Glutamatergic neuron (in vitro differentiated cells): ENCODE results near the gene TRIM14. TPM values are rescaled to one million over a fixed set of nuclear protein-coding genes. Genes with fewer than 3 reads are reported as not detected.

Source experiments
- DNase-seq: peaks from one replicate; pipeline ENCODE4 v3.0.0; 2022
- H3K27ac Mint-ChIP-seq: one replicate; pipeline ENCODE4 v1.8.0; 2020; ENCODE audit warnings: mild to moderate bottlenecking, mixed read lengths, inconsistent platforms; ENCODE audit not compliant: unreplicated experiment
- H3K27me3 Mint-ChIP-seq: one replicate; pipeline ENCODE4 v1.8.0; 2020; ENCODE audit warnings: mild to moderate bottlenecking, moderate library complexity, mixed read lengths, inconsistent platforms; ENCODE audit not compliant: unreplicated experiment
- H3K36me3 Mint-ChIP-seq: one replicate; pipeline ENCODE4 v1.8.0; 2020; ENCODE audit warnings: mild to moderate bottlenecking, mixed read lengths, inconsistent platforms; ENCODE audit not compliant: unreplicated experiment
- H3K4me1 Mint-ChIP-seq: one replicate; pipeline ENCODE4 v1.8.0; 2020; ENCODE audit warnings: mild to moderate bottlenecking, low read depth, mixed read lengths, inconsistent platforms; ENCODE audit not compliant: unreplicated experiment
- H3K4me3 Mint-ChIP-seq: one replicate; pipeline ENCODE4 v1.8.0; 2020; ENCODE audit warnings: mild to moderate bottlenecking, mixed read lengths, inconsistent platforms; ENCODE audit not compliant: unreplicated experiment
- H3K9me3 Mint-ChIP-seq: one replicate; pipeline ENCODE4 v1.8.0; 2020; ENCODE audit warnings: mild to moderate bottlenecking, moderate library complexity, mixed read lengths, inconsistent platforms; ENCODE audit not compliant: unreplicated experiment
- total RNA-seq: library from RNA; stranded (reverse); fragmentation: NEBNext Ultra II Directional; extraction: Animal tissue kit (Norgen Biotek cat#: 25700); gene quantifications from one replicate; pipeline ENCODE4 v1.2.1, GENCODE V29; 2021; ENCODE audit not compliant: unreplicated experiment
- TF ChIP-seq, protein P1 (sequence below): fragments of 200-600 bp; sonication (generic); IDR thresholded peaks from one replicate; pipeline ENCODE4 v1.5.0; 2021; ENCODE audit not compliant: partially characterized antibody, unreplicated experiment

TRIM14 gene
- total RNA-seq, 1 donor from 2014 or later, result 0.71 TPM

DNA sequence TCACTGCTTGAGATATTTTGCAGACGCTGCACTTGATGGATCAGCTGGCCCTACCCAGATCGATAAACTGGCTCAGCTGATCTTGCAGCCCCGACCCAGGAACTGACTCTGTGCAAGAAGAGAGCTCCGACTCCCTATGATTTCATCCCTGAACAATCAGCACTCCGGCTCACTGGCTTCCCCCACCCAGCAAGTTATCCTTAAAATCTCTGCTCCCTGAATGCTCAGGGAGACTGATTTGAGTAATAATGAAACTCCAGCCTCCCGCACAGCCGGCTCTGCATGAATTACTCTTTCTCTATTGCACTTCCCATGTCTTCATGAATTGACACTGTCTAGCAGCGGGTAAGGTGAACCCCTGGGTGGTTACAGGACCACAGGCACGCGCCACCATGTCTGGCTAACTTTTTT, 79.4 kb downstream of the TRIM14 start:
- DNase-seq, result no peak
- H3K27ac Mint-ChIP-seq, result no peak overlapping the region
- H3K9me3 Mint-ChIP-seq, result no peaks in the 10 kb centered on the region
- TF ChIP-seq, protein P1, sequence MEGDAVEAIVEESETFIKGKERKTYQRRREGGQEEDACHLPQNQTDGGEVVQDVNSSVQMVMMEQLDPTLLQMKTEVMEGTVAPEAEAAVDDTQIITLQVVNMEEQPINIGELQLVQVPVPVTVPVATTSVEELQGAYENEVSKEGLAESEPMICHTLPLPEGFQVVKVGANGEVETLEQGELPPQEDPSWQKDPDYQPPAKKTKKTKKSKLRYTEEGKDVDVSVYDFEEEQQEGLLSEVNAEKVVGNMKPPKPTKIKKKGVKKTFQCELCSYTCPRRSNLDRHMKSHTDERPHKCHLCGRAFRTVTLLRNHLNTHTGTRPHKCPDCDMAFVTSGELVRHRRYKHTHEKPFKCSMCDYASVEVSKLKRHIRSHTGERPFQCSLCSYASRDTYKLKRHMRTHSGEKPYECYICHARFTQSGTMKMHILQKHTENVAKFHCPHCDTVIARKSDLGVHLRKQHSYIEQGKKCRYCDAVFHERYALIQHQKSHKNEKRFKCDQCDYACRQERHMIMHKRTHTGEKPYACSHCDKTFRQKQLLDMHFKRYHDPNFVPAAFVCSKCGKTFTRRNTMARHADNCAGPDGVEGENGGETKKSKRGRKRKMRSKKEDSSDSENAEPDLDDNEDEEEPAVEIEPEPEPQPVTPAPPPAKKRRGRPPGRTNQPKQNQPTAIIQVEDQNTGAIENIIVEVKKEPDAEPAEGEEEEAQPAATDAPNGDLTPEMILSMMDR, result no peak
- H3K27me3 Mint-ChIP-seq, result peaks cover 4% of the 10 kb centered on the region
- no peaks in the 10 kb centered on the region for H3K4me1 Mint-ChIP-seq
- no peaks in the 10 kb centered on the region for H3K36me3 Mint-ChIP-seq
- H3K4me3 Mint-ChIP-seq, result no peak overlapping the region

DNA sequence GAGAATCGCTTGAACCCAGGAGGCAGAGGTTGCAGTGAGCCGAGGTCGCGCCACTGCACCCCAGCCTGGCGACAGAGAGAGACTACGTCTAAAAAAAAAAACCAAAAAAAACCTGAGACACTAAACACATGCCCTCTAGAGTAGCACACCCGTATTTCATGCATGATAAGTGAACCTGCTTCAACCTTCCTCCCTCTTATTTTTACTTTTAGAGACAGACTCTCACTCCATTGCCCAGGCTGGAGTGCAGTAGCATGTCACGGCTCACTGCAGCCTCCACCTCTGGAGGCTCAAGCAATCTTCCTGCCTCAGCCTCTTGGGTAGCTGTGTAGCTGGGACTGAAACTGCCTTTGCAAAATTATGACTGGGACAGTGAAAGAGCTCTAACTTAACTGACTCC, 80.1 kb downstream of the TRIM14 start:
- H3K4me1 Mint-ChIP-seq, result no peaks in the 10 kb centered on the region
- no peak for DNase-seq
- H3K36me3 Mint-ChIP-seq, result no peaks in the 10 kb centered on the region
- TF ChIP-seq, protein P1, result no peak
- no peaks in the 10 kb centered on the region for H3K9me3 Mint-ChIP-seq
- no peak overlapping the region for H3K27ac Mint-ChIP-seq
- no peak overlapping the region for H3K4me3 Mint-ChIP-seq
- H3K27me3 Mint-ChIP-seq, result peaks cover 6% of the 10 kb centered on the region

DNA sequence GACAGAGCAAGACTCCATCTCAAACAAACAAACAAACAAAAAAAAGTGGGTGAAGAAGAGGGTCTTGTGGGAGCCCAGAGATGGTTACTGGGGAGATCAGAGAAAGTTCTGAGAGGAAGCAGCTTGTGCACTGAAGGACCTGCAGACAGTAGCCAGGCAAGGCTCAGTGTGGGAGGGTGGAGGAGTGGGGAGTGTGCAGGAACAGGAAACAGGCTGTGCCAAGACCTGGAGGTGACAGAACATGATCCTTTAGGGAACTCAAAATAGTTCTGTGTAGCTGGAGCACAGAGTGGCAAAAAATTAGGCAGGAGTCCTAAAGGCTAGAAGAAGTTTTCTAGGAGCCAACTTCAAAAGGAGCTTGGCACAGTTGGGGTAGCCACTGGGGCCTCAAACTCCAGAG, 81.7 kb downstream of the TRIM14 start:
- H3K4me1 Mint-ChIP-seq, result no peaks in the 10 kb centered on the region
- H3K9me3 Mint-ChIP-seq, result no peaks in the 10 kb centered on the region
- TF ChIP-seq, protein P1, result no peak
- no peaks in the 10 kb centered on the region for H3K36me3 Mint-ChIP-seq
- peaks cover 8% of the 10 kb centered on the region for H3K27me3 Mint-ChIP-seq
- no peak overlapping the region for H3K27ac Mint-ChIP-seq
- no peak overlapping the region for H3K4me3 Mint-ChIP-seq
- DNase-seq, result no peak

DNA sequence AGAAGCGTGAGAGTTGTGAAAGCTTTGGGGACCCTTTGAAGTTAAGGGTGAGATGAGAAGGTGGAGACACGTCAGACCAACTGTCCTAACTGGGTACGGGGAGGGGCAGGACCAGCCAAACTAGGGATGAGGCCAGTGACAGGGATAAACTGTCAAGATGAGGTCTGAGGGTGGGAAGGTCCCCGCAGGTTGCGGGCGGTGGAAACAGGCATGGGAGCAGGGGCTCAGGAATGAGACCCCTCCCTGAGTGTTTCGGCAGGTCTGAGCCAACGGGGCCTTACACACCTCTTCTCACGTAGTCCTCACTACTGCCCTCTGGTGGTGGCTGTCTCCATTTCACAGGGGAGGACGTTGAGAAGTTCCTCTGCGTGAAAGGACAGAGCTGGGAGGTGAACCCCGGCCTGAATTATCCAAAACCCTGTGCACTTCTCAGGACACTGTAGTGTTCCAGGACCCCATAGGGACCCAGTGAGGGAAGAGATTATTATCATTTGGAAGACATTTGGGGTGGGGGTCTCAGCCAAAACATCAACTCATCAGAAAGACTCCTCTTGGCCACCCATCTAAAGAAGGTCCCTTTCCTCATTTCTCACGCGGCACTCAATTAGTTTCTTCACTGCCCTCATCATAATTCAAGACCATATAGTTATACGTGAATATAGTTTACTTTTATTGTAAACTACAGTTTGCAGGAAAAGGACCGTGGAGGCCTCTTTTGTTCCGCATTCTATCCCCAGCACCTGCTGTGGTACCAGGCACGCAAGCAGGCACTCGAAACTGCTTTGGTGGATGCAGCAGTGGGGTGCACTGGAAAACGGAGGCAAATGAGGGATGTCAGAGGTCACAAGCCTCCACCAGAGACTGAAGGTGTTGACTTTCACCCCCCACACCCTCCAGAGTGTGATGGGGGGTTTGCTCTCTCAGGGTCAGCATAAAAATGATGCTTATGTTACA, 84.2 kb downstream of the TRIM14 start:
- no peaks in the 10 kb centered on the region for H3K36me3 Mint-ChIP-seq
- TF ChIP-seq, protein P1, result peak; percentile 90
- no peaks in the 10 kb centered on the region for H3K9me3 Mint-ChIP-seq
- H3K27me3 Mint-ChIP-seq, result peaks cover 5% of the 10 kb centered on the region
- DNase-seq, result peak; percentile 90
- no peaks in the 10 kb centered on the region for H3K4me1 Mint-ChIP-seq
- H3K4me3 Mint-ChIP-seq, result no peak overlapping the region
- no peak overlapping the region for H3K27ac Mint-ChIP-seq

DNA sequence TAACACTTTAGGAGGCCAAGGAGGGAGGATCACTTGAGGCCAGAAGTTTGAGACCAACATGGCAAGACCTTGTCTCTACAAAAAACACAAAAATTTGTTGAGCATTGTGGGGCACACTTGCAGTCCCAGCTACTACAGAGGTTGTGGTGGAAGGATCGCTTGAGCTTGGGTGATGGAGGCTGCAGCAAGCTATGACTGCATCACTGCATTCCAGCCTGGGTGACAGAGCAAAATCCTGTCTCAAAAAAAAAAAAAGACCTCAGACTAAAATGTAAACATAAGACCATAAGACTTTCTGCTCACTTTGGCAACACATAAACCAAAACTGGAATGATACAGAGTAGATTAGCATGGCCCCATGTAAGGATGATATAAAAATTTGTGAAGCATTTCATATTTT, 87.1 kb downstream of the TRIM14 start:
- Mint-ChIP-seq H3K4me1 (no peaks in the 10 kb centered on the region), H3K4me3 (no peak overlapping the region), H3K27ac (no peak overlapping the region), H3K27me3 (peaks cover 3% of the 10 kb centered on the region), H3K9me3 (no peaks in the 10 kb centered on the region), H3K36me3 (no peaks in the 10 kb centered on the region)
- TF ChIP-seq, protein P1, result no peak
- no peak for DNase-seq
